GM21723 (cell line): ENCODE results near the gene FMN1.
"Not testable (repeated sequence)": the region's sequence is repeated elsewhere in the genome, so short reads cannot be mapped to it uniquely, and the experiment has no call there.

Source experiments
- ATAC-seq: cut with Tn5 transposase; IDR thresholded peaks from one replicate; pipeline ENCODE4 v1.9.1; 2021; ENCODE audit warnings: mild to moderate bottlenecking, moderate library complexity; ENCODE audit not compliant: unreplicated experiment

Gene FMN1

GRCh38 chr15:32990071-32990470 lies 204.4 kb downstream of the FMN1 start:
- no peak for ATAC-seq

GRCh38 chr15:32987067-32987466 lies 207.4 kb downstream of the FMN1 start:
- no peak for ATAC-seq

- ATAC-seq, result no peak
Observed at GRCh38 chr15:32986147-32986546, 208.4 kb downstream of the FMN1 start.

- no peak for ATAC-seq
Observed at GRCh38 chr15:32983679-32984078, 210.8 kb downstream of the FMN1 start.

GRCh38 chr15:32982001-32982400 lies 212.5 kb downstream of the FMN1 start:
- ATAC-seq, result no peak

- no peak for ATAC-seq
Observed at GRCh38 chr15:32981536-32981935, 213.0 kb downstream of the FMN1 start.

- ATAC-seq, result no peak
Observed at GRCh38 chr15:32979710-32980109, 214.8 kb downstream of the FMN1 start.

GRCh38 chr15:32977506-32977905 lies 217.0 kb downstream of the FMN1 start:
- no peak for ATAC-seq

GRCh38 chr15:32974691-32975090 lies 219.8 kb downstream of the FMN1 start:
- ATAC-seq, result no peak

GRCh38 chr15:32972686-32973085 lies 221.8 kb downstream of the FMN1 start:
- ATAC-seq, result no peak

GRCh38 chr15:32970847-32971246 lies 223.7 kb downstream of the FMN1 start:
- no peak for ATAC-seq

GRCh38 chr15:32967521-32967920 lies 227.0 kb downstream of the FMN1 start:
- no peak for ATAC-seq

- ATAC-seq, result no peak
Observed at GRCh38 chr15:32966512-32966911, 228.0 kb downstream of the FMN1 start.

GRCh38 chr15:32965897-32966296 lies 228.6 kb downstream of the FMN1 start:
- no peak for ATAC-seq

- no peak for ATAC-seq
Observed at GRCh38 chr15:32959077-32959476, 235.4 kb downstream of the FMN1 start.

- ATAC-seq, result no peak
Observed at GRCh38 chr15:32957219-32957618, 237.3 kb downstream of the FMN1 start.

- ATAC-seq, result no peak
Observed at GRCh38 chr15:32956711-32957110, 237.8 kb downstream of the FMN1 start.

GRCh38 chr15:32956006-32956405 lies 238.5 kb downstream of the FMN1 start:
- no peak for ATAC-seq

- ATAC-seq, result no peak
Observed at GRCh38 chr15:32953533-32953910, 241.0 kb downstream of the FMN1 start.

GRCh38 chr15:32952901-32953532 lies 241.5 kb downstream of the FMN1 start:
- no peak for ATAC-seq

GRCh38 chr15:32951736-32952464 lies 242.6 kb downstream of the FMN1 start:
- no peak for ATAC-seq

GRCh38 chr15:32950051-32950450 lies 244.5 kb downstream of the FMN1 start:
- ATAC-seq, result not testable (repeated sequence)

- ATAC-seq, result no peak
Observed at GRCh38 chr15:32946210-32946609, 248.3 kb downstream of the FMN1 start.
